ENCODE measurements around the gene FGFR2.

- TF ChIP-seq POLR2A (IDR thresholded peaks at IDR 0.05) = no peak
- TF ChIP-seq CTCF (IDR thresholded peaks at IDR 0.05) = no peak
Observed at GRCh38 chr10:121624836-121625486, 26.7 kb upstream of the FGFR2 start.

Data from breast epithelium (tissue), 3 donors.